ENCODE data around the gene TTF2.
A peak's percentile ranks its signal among the peaks of the same experiment; 100 is the strongest.
"Not testable (repeated sequence)": the region's sequence is repeated elsewhere in the genome, so short reads cannot be mapped to it uniquely, and the experiment has no call there.

TTF2 gene

DNA sequence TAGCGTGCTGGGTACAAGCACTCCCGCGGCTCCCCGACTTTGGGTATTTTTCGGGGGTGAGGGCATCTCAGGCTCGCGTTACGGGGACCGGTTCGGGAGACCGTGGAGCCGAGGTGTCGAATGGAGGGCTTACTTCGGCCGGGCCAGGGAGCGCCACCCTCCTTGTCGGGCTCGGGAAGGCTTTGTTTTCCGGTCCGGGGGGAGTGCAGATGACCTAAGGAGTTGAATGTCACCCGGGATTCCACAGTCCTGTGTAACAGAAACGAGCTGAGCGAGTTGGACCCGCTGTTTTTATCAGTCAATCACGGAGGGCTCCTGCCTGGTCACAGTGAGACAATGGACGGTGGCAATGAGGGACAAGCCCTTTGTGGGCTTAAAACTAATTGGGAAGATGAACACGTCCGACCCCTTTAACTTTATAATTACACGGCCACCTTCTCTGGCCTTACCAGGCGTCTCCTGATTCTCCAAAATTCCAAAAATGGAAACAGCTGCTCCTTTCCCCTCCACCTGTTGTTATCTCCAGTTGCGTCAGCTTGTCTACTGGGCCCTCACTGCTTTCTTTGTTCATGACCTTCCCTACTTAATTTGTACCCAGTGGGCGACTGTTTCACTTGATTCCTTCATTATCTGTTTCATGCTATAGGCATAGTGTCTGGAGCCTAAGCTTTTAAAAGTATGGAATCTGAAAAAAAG, 62.4 kb downstream of the TTF2 start:
- DNase-seq = no peak

DNA sequence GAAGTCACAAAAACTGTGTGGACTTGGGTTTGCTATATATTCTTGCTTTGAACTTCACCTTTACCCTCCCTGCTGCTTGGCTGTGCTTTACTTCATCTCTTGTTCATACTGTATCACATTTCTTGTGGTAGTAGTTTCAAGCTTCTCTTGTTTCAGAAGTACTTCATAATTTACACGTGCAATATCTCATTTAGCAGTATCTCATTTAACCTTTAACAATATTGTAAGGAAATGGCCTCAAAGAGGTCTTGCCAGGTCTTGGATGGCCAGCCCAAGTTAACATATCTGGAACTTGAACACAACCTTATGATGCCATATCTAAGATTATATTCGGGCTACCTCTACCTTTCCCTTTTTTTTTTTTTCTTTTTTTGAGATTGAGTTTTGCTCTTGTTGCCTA, 63.1 kb downstream of the TTF2 start:
- no peak for DNase-seq

DNA sequence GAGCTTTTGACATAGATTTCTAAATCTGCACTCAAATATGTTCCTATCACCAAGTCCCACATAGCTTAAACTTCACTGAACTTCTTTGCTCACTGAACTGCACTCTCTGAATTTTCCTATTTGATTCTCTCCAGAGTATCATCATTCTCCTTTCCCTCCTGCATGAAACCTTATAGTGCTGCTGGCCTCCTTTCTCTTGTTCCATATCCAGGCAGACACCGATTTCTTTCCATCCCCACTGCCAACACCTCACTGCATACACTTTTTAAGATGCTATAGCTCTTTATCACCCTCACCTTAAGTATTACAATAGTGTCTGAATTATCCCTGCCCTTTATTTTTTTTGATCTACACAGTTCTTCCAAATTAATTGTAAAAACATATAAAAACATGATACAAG, 64.5 kb downstream of the TTF2 start:
- DNase-seq = no peak

DNA sequence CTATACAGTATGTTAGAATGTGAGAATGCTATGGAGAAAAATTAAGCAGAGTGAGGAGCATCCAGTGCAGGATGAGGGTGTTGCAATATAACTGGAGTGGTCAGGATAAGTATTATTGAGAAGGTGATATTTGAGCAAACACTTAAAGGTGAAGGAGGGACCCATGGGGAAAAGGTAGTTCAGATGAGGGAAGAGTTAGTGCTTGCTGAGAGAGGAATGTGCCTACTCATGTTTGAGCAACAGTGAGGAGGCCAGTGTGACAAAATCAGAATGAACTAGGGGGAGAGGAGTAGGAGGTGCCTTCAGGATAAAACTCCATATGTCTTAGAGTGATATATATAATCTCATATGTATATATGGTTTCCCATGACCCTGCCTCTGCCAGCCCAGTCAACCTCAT, 67.7 kb downstream of the TTF2 start:
- peak; percentile 54 for DNase-seq

DNA sequence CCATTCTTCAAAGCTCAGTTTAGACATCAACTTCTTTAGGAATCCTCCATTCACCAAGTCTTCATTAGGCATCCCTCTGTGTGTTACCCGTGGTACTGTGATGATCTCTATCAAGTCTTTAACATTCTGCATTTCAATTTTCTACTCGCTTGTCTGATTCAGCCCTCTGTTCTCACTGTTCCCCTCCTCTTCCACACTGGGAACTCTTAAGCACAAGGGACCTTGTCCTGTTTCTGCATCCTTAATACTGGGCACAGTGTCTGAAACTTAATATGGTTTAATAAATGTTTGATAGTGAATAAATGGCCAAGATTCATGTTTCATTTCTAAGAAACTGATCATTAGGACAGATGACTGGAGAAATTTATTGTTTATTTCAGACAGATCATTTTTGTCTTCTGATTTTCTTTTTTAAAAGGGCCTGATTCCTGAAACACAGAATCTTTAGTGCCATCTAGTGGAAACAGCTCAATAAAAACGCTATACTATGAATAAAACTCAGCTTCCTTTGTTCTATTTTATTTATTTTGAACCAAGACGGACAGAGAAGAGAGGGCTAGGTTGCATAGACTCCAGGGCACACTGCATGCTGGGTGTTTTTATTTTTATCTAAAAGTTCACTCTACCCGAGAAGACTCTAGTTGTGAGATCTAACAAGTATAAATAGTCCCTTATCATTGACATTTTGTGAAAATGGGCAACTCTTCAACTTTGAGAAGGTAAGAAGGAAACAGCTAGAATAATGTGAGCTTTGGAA, 68.4 kb downstream of the TTF2 start:
- peak; percentile 4 for DNase-seq

DNA sequence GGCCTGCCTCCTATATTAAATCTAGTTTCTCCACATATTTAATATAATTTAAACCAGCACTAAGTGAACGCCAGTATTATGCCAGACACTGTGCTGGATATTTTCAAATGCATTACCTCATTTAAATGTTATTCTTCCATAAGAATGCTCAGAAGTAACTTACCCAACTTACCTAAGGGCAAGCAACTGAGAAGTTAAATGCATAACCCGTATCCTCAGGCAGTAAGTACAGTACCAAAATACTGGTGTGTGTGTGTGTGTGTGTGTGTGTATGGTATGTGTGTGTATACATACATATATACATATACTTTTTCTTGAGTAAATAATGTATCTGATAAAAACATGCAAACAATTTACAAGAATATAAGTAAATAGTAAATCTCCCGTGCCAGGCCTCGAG, 70.4 kb downstream of the TTF2 start:
- DNase-seq = no peak

DNA sequence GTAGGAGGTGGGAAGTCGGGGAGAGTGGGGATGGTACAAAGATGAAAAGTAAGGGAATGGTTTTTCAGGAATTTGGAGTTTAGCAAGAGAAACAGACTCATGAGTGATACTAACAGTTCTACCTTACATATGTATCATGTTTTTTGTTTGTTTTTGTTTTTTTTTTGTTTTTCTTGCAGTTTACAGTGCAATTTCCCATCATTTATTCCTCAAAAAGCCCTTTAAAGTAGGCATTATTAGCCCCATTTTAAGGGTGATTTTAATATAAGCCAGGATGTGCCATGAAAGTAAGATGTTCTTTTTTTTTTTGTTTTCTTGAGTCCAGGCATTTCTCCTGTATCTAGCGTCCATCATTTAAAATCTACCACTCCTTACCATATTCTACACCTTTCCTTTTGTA, 75.2 kb downstream of the TTF2 start:
- DNase-seq = no peak

DNA sequence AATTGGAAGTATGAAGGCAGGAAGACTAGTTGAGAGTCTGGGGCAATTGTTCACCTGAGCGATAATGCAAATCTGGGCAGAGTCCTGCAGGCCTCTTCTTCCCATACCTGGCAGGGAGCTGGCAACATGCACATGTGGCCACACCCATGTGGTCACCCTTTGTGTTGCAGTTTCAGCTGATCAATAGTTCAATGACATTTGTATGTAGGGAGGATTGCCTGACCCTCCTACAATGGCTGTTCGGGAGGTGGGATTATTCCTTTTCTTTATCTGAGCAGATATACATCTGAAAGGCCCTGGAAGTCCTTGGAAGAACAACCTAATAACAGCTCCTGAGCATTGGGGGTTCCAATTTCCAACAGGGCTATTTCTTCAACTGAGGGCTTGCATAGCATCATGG, 76.6 kb downstream of the TTF2 start:
- DNase-seq = no peak

DNA sequence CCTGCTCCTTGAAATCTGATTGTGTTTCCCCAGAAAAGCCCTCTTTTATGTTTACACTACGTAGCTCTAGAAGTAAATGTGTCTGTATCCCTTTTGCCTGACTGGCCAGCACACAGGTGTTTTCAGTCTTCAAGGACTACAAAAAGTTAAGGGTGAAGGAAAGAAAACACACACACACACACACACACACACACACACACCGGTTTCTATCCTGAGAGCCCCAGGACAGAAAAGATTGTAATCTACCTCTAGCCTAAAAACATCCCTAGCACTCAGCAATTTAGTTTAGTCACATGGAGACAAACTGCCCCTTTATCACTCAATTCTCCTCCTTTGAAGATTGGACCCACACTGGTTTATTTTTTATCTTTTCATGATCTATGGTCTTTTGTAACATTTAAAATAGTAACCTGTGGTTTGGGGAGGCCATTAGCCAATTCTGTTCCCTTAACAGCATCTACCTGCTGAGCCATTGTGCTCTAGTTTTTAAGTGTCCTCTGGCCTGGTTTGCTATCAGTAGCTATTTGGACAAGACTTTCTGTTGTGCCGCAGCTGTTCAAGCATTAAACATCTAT, 77.2 kb downstream of the TTF2 start:
- DNase-seq = no peak

DNA sequence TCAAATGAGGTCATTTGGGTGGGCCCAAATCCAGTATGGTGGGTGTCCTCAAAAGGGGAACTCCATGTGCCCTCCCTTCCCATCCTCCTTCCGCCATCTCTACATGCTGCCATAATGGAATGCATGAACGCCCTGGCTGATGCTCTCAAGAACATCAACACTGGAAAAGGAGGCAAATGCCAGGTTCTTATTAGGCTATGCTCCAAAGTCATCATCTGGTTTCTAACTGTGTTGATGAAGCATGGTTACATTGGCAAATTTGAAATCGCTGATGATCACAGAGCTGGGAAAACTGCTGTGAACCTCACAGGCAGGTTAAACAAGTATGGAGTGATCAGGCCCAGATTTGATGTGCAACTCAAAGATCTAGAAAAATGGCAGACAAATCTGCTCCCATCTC, 78.0 kb downstream of the TTF2 start:
- no peak for DNase-seq

DNA sequence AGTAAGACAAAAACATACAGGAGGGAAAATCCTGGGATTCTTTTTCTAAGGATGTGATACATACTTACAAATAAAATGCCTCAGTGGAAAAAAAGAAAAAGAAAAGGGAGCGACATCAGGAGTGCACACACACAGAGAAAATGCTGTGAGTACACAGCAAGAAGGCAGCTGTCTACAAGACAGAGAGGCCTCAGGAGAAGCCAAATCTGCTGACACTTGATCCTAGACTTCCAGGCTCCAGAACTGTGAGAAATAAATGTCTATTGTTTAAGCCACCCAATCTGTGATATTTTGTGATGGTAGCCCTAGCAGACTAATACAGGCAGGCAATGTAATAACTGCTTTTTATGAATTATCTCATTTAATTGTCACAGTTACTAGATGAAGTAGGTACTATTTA, 78.4 kb downstream of the TTF2 start:
- DNase-seq = no peak

DNA sequence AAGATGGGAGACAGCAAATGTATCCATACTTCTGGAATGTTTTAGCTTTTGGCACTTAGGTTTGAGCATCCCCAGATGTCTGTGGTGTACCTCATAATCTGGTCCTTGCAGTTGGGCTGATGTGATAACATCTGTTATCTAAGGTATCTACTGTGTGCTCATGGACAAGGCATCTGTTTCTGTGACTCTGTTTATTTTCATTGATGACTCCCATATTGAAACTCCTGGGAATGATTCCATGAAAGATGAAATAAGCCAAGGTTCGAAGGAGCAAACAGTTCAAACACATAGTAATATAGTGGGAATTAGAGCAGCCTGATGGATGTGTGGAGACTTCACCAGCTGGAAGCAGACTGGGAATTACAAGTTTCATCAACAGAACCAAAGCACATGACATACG, 82.1 kb downstream of the TTF2 start:
- DNase-seq = no peak

DNA sequence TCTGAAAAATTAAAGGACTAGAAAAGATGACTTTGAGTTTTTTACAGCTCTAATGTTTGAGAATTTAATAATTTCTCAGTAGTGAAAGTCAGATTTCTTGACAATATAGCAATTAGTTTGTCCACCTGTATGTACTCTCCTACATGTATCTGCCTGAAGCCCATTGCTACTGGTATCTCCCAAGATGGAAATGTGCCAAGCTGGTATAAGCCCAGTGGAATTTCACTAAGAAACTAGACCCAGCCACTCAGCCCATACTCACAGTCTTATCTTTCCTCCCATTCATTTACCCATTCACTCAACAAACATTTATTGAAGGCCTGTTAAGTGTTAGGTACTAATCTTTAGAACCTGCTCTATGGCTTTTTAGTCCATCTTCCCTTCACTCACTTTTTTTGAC, 83.0 kb downstream of the TTF2 start:
- DNase-seq = no peak

DNA sequence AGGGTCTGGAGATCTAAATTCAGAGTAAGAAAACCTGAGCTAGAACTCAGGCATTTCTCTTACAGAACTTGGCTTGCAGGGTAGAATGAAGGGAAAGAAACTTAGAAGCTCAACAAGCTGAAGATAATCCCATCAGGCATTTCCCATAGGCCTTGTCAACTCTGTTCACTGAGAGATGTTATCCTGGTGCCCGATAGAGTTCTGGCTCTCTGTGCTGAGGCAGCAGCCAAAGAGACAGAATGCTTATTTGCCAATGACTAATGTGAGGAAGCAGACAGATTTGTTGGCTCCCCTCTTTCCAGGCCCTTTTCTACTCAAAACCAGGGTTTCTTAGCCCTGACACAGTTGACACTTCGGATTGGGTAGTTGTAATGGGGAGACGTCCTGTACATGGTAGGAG, 83.7 kb downstream of the TTF2 start:
- DNase-seq = no peak

DNA sequence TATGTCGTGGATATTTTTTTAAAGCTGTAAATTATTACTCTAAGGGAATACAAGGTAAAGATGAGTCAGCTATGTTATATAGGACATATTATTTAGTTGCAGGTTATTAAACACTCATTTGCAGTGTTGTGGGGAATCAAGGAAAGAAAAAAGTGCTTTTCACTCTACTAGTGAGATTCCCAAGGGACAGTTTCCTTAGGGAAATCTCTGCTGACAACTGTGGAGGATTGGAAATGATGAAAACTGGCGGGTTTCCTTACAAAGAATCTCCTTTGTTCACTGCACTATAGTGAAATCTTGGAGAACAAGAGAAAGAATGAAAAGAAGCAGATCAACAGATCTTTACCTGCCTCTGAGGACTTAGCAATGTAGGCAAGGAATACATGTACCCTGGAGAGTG, 85.9 kb downstream of the TTF2 start:
- DNase-seq = no peak

DNA sequence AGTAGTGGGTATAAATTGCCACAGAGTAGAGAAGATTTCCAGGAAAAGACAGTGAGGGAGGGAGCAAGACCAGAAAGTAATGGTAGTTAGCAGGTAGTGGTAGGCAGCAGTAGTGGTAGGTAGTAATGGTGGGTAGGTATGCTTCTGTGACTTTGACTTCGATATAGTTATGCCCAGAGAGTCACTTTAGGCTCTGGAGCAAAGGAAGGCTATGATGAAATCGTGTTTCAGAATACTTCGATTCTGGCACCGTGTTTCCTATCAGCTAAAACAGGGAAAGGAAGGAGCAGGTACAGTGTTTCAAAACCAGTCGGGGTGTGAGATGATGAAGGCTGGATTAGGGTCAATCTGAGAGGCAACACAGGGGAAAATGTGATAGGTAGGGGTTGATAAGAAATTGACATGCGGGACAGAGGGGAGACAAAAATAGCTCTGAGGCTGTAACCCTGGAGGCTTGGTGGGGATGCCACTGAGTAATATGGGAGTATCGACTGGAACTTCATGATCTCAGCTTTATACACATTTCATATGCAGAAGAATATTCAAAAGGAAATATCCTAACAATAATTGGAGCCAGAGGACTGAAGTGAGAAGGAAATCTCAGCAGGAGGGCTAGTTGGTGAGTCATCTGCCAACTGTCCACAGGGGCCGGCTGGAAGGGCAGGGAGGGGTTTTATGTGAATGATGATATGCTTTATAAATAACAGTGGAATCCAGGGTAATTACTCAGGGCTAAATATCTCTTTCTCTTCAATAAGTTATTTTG, 86.6 kb downstream of the TTF2 start:
- no peak for DNase-seq

DNA sequence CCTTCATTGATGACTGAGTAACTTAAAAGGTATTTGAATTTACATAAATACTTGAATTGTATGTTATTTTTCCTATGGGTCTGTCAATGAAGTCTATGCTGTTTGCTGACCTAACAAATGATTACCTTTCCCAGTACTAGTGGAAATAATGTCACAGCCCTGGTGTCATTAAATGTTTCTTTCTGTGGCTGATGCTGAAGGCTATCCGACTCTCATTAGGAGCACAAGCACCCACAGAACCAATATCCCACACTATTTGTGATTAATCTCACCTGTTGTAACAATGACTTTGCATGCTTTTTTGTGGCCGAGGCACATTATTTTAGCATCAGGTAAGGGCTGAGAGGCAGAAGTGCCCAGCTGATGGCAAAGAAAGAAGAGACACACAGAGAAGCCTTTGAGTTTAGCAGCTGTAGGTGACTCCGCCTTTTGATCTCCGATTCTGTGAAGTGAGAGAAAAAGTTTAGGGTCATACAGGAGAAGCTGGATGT, 87.3 kb downstream of the TTF2 start:
- DNase-seq = no peak

DNA sequence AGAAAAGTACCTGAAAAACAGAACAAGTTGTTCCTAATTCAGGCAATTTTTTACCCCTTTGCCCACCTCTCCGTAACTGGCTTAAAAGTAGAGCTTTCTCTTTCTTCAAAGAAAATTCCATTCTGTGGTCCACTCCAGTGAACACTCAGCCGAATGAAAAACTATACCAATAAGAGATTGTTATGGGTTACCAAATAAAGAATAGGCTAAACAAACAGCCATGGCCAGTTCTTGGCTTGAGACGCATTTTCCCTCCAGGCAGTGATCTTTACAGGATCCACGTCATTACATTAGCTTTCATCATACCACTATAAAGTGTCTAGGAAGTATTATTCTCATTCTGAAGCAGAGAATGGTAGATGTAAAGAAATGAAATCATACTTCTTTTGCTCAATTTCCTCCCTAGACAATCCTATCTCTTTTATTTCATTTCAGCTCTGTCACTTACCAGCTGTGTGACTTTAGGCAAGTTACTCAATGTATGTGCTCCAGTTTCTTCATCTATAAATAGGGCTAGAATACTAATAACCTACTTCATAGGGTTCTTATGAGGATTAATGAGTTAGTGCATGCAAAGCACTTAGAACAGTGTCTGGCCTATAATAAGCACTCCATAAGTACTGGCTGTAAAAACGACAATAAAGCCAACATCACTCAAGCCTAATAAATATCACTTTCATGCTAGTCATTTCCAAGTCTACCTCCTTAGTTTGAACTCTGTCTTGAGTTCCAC, 87.9 kb downstream of the TTF2 start:
- DNase-seq = peak; percentile 56

DNA sequence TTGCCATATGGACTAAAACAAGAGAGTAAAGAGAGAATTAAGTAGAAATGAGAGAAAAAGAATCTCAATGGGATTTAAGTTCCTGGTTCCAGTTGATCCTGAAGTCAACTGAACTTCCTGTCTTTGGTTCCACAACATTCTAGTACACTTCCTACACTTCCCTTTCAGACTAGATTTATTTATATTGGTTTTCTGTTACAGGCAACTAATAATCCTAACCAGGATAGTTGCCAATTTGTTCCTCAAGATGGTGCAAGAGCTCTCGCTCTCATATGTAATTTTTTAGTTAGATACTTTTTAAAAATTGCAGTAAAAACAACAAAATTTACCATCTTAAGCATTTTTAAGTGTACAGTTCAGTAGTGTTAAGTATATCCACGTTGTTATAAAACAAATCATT, 90.2 kb downstream of the TTF2 start:
- no peak for DNase-seq

DNA sequence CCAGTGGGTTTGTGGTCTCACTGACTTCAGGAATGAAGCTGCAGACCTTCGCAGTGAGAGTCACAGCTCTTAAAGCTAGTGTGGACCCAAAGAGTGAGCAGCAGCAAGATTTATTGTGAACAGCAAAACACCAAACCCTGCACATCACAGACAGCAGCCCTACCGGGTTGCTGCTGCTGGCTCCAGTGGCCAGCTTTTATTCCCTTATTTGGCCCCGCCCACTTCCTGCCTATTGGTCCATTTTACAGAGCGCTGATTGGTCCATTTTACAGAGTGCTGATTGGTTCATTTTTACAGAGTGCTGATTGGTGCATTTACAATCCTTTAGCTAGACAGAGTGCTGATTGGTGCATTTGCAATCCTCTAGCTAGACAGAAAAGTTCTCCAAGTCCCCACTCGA, 91.2 kb downstream of the TTF2 start:
- DNase-seq = not testable (repeated sequence)

Measured in DMS79 (cell line).